Activated CD4-positive, alpha-beta T cell treated with anti-CD3 and anti-CD28 coated beads, Interleukin-2, amount 10 ng/mL, durations not matched to agents 24 days and 14 days (primary cell): Measurements from ENCODE around the gene TINCR. TPM values are rescaled to one million over a fixed set of nuclear protein-coding genes. Genes with fewer than 3 reads are reported as not detected.

Experiments
- DNase-seq: peaks from one replicate; pipeline ENCODE4 v3.0.0; 2022
- H3K27ac Mint-ChIP-seq: one replicate; pipeline ENCODE4 v1.8.0; 2022; ENCODE audit warnings: mild to moderate bottlenecking, mixed read lengths
- H3K27me3 Mint-ChIP-seq: one replicate; pipeline ENCODE4 v1.8.0; 2022; ENCODE audit warnings: mixed read lengths
- H3K36me3 Mint-ChIP-seq: one replicate; pipeline ENCODE4 v1.8.0; 2022; ENCODE audit warnings: low read depth, mild to moderate bottlenecking, mixed read lengths
- H3K4me1 Mint-ChIP-seq: one replicate; pipeline ENCODE4 v1.8.0; 2021; ENCODE audit warnings: mixed read lengths
- H3K4me3 Mint-ChIP-seq: one replicate; pipeline ENCODE4 v1.8.0; 2022; ENCODE audit warnings: mild to moderate bottlenecking, moderate library complexity, mixed read lengths
- H3K9me3 Mint-ChIP-seq: one replicate; pipeline ENCODE4 v1.8.0; 2021; ENCODE audit warnings: mixed read lengths
- intact Hi-C: fragments of 100-400 bp; cut with micrococcal nuclease; formaldehyde crosslinking; loops from one replicate; pipeline ENCODE4 v1.15.1; 2023
- total RNA-seq: library from RNA; stranded (reverse); gene quantifications from 2 replicates; pipeline ENCODE4 v1.2.3, GENCODE V29; 2022

Gene TINCR
- total RNA-seq, 1 donor from 2014 or later, result 0.33 TPM

GRCh38 chr19:5594521-5594950, 26.8 kb upstream of the TINCR start:
- intact Hi-C loops, result no loop called here
- DNase-seq, result no peak
- Mint-ChIP-seq H3K36me3 (peaks cover 69% of the 10 kb centered on the region), H3K9me3 (no peaks in the 10 kb centered on the region), H3K27me3 (no peaks in the 10 kb centered on the region), H3K27ac (no peak overlapping the region), H3K4me1 (no peaks in the 10 kb centered on the region), H3K4me3 (no peak overlapping the region)

DNA sequence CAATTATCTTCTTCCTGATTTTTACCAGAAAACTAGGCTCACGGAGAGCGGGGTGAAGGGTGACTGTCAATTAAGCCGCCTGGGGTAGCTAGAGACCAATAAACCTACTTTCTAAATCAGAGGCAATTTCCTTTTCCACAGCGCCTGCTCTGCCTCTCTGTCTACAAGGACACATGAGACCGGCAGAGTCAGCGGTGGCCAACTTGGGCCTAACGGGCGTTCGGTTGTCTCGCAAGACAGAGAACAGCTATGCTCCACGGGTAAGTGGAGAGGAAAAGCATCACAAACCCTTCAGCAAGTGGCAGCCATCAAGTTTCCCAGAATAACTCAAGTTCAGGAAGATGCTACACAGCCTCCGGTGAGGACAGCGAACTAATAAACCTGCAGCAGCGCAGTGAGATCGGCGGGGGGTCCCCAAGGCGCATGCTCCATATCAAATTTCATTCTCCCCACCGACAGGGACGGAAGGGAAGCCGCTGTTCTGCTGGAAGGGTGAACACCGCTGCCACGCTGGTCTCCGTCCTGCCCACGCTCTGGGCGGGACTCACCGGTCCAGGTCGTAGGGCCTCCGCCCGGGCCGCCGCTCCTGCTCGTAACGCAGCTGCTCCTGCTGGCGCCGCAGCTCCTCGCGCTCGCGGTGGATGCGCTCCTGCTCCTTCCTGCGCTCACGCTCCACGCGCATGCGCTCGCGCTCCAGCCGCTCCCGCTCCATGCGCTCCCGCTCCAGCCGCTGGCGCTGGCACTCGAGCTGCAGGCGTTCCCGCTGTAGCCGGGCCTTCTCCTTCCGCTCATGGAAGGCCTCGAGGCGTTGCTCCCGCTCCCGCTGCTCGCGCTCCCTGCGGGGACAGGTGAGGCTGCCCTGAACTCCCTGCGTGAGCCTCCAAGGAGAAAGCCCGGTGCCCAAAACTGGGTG, 25.8 kb upstream of the TINCR start:
- Mint-ChIP-seq H3K27me3 (no peaks in the 10 kb centered on the region), H3K4me3 (no peak overlapping the region), H3K27ac (no peak overlapping the region), H3K36me3 (peaks cover 66% of the 10 kb centered on the region), H3K4me1 (no peaks in the 10 kb centered on the region), H3K9me3 (no peaks in the 10 kb centered on the region)
- intact Hi-C loops, result no loop called here
- DNase-seq, result no peak

DNA sequence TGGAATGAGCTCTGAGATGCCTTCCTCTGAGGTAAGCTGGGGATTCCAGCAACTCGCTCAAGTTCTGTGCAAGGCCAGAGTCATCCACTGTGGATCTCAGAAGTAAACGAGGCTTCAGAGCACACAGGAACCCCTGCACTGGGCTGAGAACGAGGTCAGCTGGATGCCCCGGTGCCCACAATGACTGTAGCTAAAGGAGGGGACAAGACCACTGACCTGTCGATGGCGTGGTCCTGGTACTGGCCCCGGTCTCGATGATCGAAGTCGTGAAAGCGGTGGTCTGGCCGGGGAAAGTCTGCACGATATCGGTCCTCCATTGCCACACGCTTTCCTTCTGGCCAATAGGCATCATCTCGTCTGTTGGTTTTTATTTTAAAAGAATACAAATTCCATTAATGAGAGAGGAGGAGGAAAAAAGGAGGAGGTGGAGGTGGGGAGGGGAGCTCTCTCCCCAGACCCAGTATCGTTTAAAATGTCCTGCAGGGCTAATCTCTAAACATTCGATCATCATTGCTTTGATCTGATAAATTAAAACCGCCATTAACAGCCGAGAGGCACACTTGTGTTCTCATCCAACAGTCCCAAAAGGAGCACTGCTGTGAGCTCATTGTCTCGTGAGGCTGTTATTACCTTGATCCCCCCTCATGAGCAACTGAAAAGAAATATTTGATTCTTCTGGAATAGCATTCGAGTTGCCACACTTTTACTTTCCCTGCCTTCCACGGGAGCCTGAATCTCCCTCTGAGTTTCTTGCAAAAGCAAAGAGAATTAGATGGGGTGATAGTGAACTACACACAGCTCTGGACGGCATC, 25.0 kb upstream of the TINCR start:
- H3K27ac Mint-ChIP-seq, result no peak overlapping the region
- DNase-seq, result no peak
- H3K4me3 Mint-ChIP-seq, result no peak overlapping the region
- peaks cover 68% of the 10 kb centered on the region for H3K36me3 Mint-ChIP-seq
- intact Hi-C loops, result no loop called here
- no peaks in the 10 kb centered on the region for H3K27me3 Mint-ChIP-seq
- no peaks in the 10 kb centered on the region for H3K4me1 Mint-ChIP-seq
- no peaks in the 10 kb centered on the region for H3K9me3 Mint-ChIP-seq

DNA sequence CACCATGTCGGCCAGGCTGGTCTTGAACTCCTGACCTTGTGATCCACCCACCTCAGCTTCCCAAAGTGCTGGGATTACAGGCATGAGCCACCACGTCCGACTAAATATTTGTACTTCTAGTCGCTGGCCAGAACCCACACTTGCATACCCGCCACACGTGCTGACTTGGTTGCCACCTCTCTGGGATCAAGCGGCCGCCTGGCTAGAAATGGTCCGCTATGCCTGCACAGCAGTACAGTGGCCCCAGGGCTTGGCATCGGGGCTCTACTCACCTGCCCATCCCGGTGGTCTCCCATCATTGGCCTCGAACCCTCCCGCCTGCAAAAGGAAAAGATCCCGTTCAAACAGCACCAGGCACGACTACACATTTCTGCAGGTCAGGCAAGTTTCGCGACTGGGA, 23.7 kb upstream of the TINCR start:
- no peaks in the 10 kb centered on the region for H3K27me3 Mint-ChIP-seq
- no peaks in the 10 kb centered on the region for H3K9me3 Mint-ChIP-seq
- H3K36me3 Mint-ChIP-seq, result peaks cover 66% of the 10 kb centered on the region

GRCh38 chr19:5590865-5591154, 23.1 kb upstream of the TINCR start:
- H3K27me3 Mint-ChIP-seq, result no peaks in the 10 kb centered on the region
- H3K4me1 Mint-ChIP-seq, result peaks cover 8% of the 10 kb centered on the region
- H3K4me3 Mint-ChIP-seq, result no peak overlapping the region
- H3K36me3 Mint-ChIP-seq, result peaks cover 65% of the 10 kb centered on the region
- no peaks in the 10 kb centered on the region for H3K9me3 Mint-ChIP-seq
- no peak for DNase-seq
- intact Hi-C loops, result no loop called here
- no peak overlapping the region for H3K27ac Mint-ChIP-seq

More for the DNA sequence above, 23.7 kb upstream of the TINCR start:
- H3K27ac Mint-ChIP-seq, result no peak overlapping the region
- DNase-seq, result no peak
- H3K4me3 Mint-ChIP-seq, result no peak overlapping the region
- intact Hi-C loops, result no loop called here
- peaks cover 5% of the 10 kb centered on the region for H3K4me1 Mint-ChIP-seq

- Mint-ChIP-seq H3K36me3 (peaks cover 64% of the 10 kb centered on the region), H3K4me1 (peaks cover 12% of the 10 kb centered on the region), H3K27me3 (no peaks in the 10 kb centered on the region), H3K4me3 (no peak overlapping the region), H3K9me3 (no peaks in the 10 kb centered on the region), H3K27ac (no peak overlapping the region)
- DNase-seq, result no peak
- intact Hi-C loops, result no loop called here
Observed at GRCh38 chr19:5590151-5590864, 22.6 kb upstream of the TINCR start.

DNA sequence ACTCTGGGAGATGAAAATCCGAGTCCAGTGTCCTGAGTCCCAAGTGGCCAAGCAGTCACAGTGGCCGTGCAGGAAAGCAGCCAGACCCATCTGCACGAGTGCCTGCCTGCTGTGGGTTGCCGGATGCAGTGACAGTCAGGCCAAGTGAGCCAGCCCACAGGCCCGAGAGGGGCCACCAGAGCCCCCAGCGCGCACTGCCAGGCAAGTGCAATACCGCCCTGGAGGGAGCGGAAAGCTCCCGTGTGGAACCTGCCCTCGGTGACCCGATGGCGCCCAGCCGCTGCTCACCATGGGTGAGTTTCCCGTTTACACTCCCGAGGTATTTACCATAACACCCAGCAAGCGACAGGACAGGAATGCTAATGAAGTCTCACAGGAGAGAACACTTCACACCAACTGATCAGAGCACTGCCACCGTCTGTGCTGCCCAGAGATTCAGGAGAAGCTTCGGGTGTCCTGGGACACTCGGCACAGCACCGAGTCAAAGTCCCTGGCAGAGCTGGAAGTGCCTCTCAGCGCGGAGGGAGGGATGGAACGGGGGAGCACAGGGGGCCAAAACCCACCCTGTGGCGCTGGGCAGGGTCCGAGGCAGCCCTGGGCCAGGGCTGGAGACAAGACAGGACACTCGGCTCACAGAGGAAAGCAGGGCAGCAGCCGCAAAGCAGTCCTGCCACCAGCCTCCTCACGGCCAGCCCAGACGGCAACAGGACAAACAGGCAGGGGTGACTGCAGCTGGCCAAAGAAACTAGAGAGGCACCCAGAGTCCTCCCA, 21.3 kb upstream of the TINCR start:
- H3K9me3 Mint-ChIP-seq, result no peaks in the 10 kb centered on the region
- no peak for DNase-seq
- no peak overlapping the region for H3K27ac Mint-ChIP-seq
- H3K27me3 Mint-ChIP-seq, result no peaks in the 10 kb centered on the region
- H3K4me1 Mint-ChIP-seq, result peaks cover 12% of the 10 kb centered on the region
- intact Hi-C loops, result no loop called here
- H3K4me3 Mint-ChIP-seq, result no peak overlapping the region
- peaks cover 57% of the 10 kb centered on the region for H3K36me3 Mint-ChIP-seq

DNA sequence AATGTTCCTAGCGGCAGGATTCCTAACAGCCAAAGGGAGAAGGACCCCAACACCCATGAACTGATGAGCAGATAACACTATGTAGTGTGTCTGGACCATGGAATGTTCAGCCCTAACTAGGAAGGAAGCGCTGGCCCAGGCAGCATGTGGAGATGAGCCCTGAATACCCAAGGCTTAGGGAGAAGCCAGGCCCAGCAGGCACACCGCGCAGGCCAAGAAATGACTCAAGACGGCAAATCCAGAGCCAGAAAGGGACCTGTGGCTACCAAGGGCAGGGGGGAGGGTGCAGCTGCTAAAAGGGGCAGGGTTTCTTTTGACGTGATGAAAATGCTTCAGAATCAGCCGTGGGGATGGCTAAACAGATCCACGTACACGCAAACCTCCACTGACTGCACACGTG, 20.7 kb upstream of the TINCR start:
- H3K36me3 Mint-ChIP-seq, result peaks cover 55% of the 10 kb centered on the region
- H3K4me3 Mint-ChIP-seq, result no peak overlapping the region
- H3K27me3 Mint-ChIP-seq, result no peaks in the 10 kb centered on the region
- peak overlapping the region; percentile 20 for H3K27ac Mint-ChIP-seq
- H3K9me3 Mint-ChIP-seq, result no peaks in the 10 kb centered on the region
- intact Hi-C loops, result no loop called here
- H3K4me1 Mint-ChIP-seq, result peaks cover 12% of the 10 kb centered on the region
- no peak for DNase-seq

DNA sequence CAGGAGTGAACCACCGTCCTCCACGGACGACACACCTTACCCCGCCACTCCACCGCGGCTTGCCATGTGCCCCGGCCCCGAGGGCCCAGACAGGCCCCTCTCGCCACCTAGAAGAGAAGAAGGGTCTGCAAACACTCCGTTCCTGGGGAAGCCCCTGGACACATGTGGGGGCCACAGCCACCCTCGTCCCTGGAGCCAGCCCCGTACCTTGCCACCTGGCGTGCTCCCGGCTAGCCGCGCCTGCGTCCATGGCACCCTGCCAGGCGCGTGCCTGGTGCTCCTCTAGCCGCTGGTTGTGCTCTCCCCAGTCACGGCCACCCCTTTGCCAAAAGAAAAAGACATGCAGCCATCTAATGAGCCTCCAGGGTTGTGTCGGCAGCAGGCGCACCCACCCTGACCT, 19.9 kb upstream of the TINCR start:
- no peak for DNase-seq
- Mint-ChIP-seq H3K4me3 (no peak overlapping the region), H3K9me3 (no peaks in the 10 kb centered on the region), H3K36me3 (peaks cover 48% of the 10 kb centered on the region), H3K27ac (peak overlapping the region; percentile 3), H3K4me1 (peaks cover 12% of the 10 kb centered on the region), H3K27me3 (no peaks in the 10 kb centered on the region)
- intact Hi-C loops, result no loop called here

- intact Hi-C loops, result no loop called here
- H3K4me1 Mint-ChIP-seq, result peaks cover 12% of the 10 kb centered on the region
- H3K9me3 Mint-ChIP-seq, result no peaks in the 10 kb centered on the region
- no peak overlapping the region for H3K27ac Mint-ChIP-seq
- no peak overlapping the region for H3K4me3 Mint-ChIP-seq
- no peaks in the 10 kb centered on the region for H3K27me3 Mint-ChIP-seq
- no peak for DNase-seq
- H3K36me3 Mint-ChIP-seq, result peaks cover 43% of the 10 kb centered on the region
Observed at GRCh38 chr19:5587071-5587455, 19.3 kb upstream of the TINCR start.

DNA sequence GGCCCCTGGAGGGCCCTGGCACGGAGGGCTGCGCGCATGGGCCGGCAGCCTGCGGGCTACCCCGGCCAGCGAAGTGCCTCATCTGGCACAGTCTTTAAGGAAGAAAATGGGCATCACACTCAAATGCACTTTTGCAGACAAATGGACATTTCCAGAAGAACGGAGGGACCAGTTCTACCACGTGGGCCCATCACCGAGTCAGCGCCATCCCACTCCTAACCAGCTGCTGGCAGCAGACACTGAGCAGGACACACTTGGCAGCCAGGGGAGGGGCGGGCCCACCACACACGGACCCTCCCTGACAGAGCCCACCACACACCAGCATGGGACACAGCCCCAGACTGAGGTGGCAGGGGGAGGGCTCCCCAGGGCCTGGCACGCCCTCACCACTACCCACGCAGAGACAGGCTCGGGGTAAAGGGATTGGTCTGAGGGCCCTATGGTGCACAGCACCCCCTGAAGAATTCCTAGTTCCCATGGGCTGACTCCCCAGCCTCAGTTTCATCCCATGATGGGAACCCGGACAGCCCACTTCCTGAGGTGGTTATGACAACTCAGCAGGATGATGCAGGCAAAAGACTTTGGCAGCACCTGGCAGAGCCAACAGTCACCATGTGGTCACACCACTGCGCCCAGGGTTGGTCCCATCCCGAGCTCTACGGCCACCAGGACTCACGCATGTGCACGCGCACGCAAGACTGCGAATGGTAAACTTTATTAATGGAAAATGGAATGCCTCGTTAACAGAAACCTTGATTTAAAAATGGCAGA, 18.7 kb upstream of the TINCR start:
- Mint-ChIP-seq H3K9me3 (no peaks in the 10 kb centered on the region), H3K4me1 (peaks cover 12% of the 10 kb centered on the region), H3K27ac (peak overlapping the region; percentile 22), H3K27me3 (no peaks in the 10 kb centered on the region), H3K36me3 (peaks cover 38% of the 10 kb centered on the region), H3K4me3 (no peak overlapping the region)
- intact Hi-C loops, result no loop called here
- DNase-seq, result no peak

- DNase-seq, result peak; percentile 77
- peaks cover 32% of the 10 kb centered on the region for H3K36me3 Mint-ChIP-seq
- H3K27me3 Mint-ChIP-seq, result no peaks in the 10 kb centered on the region
- H3K4me3 Mint-ChIP-seq, result peak overlapping the region; percentile 36
- peak overlapping the region; percentile 87 for H3K27ac Mint-ChIP-seq
- intact Hi-C loops, result no loop called here
- H3K9me3 Mint-ChIP-seq, result no peaks in the 10 kb centered on the region
- peaks cover 12% of the 10 kb centered on the region for H3K4me1 Mint-ChIP-seq
Observed at GRCh38 chr19:5585461-5586299, 17.9 kb upstream of the TINCR start.
